GM19023 (cell line): ENCODE results near the gene HNF4A.

Experiments used
- ATAC-seq: cut with Tn5 transposase; IDR thresholded peaks from one replicate; pipeline ENCODE4 v1.9.1; 2021; ENCODE audit warnings: mild to moderate bottlenecking, moderate library complexity; ENCODE audit not compliant: unreplicated experiment

Gene HNF4A

GRCh38 chr20:44435630-44436335 is 80.3 kb downstream of the HNF4A start:
- ATAC-seq: no peak

DNA sequence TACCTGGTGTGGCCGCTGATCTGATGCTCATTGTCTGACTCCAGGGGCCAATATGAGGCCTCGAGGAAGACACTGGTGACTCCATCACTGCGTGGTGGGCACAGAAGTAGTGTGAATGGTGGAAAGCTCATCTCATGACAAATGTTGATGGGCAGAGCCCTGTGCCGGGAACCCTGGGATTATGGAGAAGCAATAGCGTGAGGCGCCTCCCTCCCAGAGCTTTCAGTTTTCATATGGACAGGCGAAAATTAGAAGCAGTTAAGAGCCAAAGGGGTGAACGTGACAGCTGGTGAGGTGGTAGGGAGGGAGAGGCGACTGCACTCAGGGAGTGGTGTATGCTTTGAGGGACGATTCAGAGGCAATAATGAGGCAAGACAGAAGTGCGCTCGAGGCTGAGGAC is 80.9 kb downstream of the HNF4A start:
- no peak for ATAC-seq

DNA sequence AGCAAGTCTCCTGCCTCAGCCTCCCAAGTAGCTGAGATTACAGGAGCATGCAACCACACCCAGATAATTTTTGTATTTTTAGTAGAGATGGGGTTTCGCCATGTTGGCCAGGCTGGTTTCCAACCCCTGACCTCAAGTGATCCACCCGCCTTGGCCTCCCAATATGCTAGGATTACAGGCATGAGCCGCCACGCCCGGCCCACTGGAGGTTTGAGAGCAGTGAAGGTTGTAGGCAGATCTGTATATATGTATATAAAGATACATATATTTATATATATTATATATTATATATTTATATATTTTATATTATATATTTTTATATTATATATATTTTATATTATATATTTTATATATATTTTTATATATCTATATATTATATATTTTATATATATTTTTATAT is 82.0 kb downstream of the HNF4A start:
- ATAC-seq: no peak

DNA sequence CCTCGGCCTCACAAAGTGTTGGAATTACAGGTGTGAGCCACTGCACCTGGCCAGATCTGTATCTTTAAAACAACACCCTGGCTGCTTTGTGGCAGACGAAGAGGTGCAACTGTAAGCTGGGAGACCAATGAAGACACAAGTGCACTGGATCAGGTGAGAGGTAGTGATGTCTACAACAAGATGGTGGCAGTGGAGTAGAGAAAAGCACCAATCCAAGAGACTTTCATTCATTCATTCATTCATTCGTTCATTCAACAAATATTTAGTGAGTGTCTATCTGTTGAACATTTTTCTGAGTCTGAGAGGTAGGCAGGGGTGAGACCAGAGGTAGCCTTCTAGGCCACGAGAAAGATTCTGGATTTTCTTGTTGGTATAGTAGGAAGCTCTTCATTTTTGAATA is 83.3 kb downstream of the HNF4A start:
- no peak for ATAC-seq

GRCh38 chr20:44439318-44439717 is 83.8 kb downstream of the HNF4A start:
- ATAC-seq: no peak

GRCh38 chr20:44442298-44443070 is 87.0 kb downstream of the HNF4A start:
- ATAC-seq: no peak

GRCh38 chr20:44445742-44446710 is 90.5 kb downstream of the HNF4A start:
- no peak for ATAC-seq

DNA sequence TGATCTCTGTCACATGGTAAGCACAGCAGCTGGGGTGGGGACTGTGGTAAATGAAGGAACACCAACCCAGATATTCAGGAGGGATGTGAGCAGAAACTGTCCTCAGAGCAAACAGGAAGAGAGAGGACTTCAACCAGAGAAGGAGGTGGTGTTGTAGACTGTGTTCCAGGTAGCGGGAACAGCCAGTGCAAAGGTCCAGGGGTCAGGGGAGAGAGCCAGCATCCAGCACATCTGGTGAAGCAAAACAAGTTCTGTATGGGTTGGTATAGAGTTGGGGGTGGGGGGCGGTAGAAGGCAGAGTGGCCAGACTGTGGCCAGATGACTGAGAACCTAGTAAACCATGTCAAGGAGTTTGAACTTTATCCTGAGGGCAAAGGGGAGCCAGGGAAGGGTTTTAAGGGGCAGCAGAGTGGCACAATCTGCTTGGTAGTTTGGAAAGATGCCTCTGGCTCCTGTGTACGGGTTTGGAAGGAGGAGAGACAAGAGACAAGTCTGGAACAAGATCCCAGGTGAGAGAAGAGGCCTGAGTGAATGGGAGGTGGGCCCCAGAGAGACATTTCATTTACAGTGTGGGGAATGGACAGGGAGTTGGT is 92.4 kb downstream of the HNF4A start:
- no peak for ATAC-seq

DNA sequence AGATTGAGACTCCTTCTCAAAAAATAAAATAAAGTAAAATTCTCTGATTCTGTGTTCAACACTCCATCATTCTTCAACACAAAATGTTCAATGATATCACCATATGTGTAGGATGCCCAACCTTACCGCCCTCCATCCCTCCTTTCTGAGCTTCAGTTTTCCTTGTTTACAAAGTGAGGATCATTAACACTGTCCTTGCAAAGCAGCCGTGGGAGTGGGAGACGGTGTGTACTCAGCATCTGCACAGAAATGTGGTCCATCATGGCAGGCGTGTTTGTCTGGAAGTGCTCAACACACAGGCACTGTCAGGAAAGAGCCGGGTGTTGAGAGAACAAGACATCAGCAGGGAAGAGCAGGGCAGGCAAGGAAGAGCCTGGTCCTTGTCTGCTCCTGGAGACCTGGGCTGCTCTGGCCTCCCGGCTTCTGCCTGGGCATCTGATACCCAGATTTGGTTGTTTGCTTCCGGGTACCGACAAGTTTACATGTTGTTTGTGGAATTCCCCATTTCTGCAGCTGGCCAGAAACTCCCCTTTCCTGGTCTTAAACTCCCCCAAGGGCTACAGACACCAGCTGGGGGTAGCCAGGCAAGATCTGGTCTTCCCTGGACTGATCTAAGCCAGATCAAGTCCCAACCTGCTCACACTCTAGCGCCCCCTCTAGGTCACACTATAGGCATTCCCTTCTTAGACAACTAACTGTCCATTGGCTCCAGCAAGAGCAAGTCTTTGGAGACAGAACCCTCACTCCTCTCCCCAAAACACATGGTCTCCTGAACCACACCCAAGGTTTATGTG is 93.5 kb downstream of the HNF4A start:
- ATAC-seq: no peak

DNA sequence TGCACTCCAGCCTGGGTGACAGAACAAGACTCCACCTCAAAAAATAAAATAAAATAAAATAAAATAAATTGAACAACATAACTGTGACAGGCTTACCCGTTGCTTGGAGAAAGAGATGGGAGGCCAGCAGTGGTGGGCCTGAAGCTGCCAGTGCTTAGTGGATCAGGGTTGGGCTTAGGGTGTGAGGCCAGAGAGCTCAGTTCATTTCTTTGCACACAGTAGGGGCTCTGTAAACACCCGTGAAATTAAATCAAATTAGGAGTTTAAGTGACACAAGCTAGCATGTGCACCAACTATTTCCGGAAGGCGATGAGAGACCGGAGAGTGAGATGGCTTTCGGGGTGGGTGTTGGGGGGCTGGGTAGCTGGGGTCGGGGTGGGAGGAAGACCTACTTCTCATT is 94.4 kb downstream of the HNF4A start:
- ATAC-seq: no peak

DNA sequence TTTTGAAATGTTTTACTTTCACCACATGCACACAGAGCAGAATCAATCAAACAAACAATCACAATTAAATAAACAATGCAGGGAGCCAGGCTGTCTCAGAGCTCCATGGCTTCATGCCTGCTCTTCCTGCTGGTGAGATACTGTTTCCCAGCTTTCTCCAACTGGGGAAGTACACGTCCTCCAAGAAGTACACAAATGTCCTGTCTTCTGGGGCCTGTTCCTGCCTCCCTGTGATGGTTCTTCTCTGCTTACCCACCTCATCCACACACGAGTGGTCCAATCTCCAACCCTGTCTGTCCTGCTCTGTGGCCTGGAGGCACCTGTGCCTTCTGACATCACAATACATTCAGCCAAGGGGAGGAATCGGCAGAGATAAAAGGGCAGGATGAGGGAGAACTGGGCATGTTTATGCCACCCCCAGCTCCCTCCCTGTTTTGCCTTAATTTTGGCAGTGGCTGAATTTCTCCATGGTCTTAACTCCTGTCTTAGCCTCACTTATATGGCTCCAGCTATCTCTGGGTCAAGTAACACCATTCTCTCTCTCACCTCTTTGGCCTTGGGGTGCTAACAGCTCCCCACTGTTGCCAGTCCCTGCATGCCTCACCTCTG is 94.9 kb downstream of the HNF4A start:
- ATAC-seq: no peak

GRCh38 chr20:44450903-44451450 is 95.5 kb downstream of the HNF4A start:
- ATAC-seq: no peak

- ATAC-seq: no peak
Observed at GRCh38 chr20:44454306-44454963, 98.9 kb downstream of the HNF4A start.

DNA sequence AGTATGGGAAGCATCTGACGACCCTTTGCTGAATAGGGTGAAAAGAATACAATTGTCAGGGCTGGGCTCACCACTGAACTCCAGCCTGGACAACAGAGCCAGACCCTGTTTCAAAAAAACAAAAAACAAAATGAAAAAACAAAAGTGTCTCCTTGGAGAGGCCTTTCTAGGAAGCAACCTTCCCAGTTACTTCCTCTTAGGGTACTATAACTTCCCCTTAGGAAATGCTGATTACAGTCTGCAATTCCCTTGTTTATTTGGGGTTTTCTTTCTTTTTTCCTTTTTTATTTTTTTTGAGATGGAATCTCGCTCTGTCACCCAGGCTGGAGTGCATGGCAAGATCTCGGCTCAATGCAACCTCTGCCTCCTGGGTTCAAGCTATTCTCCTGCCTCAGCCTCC is 99.6 kb downstream of the HNF4A start:
- ATAC-seq: no peak

DNA sequence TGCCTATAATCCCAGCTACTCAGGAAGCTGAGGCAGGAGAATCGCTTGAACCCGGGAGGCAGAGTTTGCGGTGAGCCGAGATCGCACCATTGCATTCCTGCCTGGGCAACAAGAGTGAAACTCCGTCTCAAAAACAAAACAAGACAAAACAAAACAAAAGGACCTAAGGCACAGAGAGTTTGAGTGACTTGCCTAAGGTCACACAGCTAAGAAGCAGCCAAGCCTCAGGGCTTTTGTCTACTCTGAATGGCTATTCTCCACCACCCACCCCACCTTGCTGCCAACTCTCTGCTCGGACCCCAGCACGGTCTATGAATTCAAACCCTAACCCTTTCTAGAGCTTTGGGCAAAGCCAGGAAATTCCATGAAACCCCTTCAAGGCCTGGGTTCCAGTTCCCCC is 101.1 kb downstream of the HNF4A start:
- no peak for ATAC-seq

GRCh38 chr20:44457016-44457415 is 101.5 kb downstream of the HNF4A start:
- ATAC-seq: no peak

DNA sequence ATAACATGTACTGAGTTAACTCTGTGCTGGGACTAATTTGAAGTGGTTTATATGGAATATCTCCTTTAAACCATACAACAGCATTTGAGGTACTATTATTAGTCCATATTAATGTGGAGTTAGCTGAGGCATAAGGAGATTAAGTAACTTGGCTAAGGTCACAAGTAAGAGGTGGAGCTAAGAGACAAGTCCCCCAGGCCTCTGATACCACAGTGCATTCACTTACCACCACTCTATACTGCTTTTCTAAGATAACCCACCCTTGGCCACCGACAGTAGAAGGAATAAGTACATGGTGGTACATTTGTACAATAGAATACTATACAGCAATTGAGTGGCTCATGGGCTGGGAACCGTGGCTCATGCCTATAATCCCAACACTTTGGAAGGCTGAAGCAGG is 103.8 kb downstream of the HNF4A start:
- ATAC-seq: no peak

- ATAC-seq: no peak
Observed at GRCh38 chr20:44460795-44461141, 105.3 kb downstream of the HNF4A start.

DNA sequence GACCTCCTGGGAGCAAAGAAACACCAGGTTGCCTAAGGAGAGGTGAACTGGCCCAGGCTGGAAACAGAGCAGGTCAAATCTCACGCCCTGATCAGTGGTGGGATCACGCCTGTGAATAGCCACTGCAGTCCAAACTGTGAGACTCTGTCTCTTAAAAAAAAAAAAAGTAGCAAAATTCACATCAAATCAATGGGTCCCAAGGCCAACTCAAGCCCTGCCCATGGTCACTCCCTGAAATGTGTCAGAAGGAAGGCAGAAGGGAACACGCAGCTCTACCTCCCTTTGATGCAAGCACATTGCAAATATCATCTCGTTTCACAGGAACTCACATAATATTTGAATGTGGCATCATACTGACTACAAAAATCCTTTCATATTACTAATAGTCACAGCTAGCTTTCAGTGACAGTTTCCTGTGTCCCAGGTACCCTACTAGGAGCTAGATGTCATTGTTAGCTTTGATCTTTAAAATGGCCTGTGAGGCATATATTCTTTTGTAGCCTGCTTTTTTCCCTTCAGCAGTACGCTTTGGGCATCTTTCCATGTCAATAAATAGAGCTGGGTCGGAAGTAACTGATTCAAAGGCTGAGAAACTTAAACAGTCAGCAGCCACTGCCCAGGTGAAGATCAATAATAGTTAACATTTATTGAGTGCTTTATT is 105.8 kb downstream of the HNF4A start:
- ATAC-seq: no peak
